ENCODE data around the gene SNX9.
"Not testable (repeated sequence)": the region's sequence is repeated elsewhere in the genome, so short reads cannot be mapped to it uniquely, and the experiment has no call there.

Gene SNX9

GRCh38 chr6:157795841-157796240 is 27.2 kb upstream of the SNX9 start:
- peaks cover 3% of the 10 kb centered on the region for H3K9me3 Mint-ChIP-seq
- no peaks in the 10 kb centered on the region for H3K27me3 Mint-ChIP-seq (ENCODE audit: low read depth)
- H3K4me1 Mint-ChIP-seq, result no peaks in the 10 kb centered on the region
- no peaks in the 10 kb centered on the region for H3K36me3 Mint-ChIP-seq (ENCODE audit: low read depth)
- H3K27ac Mint-ChIP-seq, result no peak overlapping the region
- H3K4me3 Mint-ChIP-seq, result no peak overlapping the region
- no peak for TF ChIP-seq CTCF (IDR thresholded peaks at IDR 0.05; ENCODE audit: unreplicated experiment in 3 of 3)

- H3K9me3 Mint-ChIP-seq, result peaks cover 3% of the 10 kb centered on the region
- H3K27me3 Mint-ChIP-seq (ENCODE audit: low read depth), result no peaks in the 10 kb centered on the region
- TF ChIP-seq CTCF (IDR thresholded peaks at IDR 0.05; ENCODE audit: unreplicated experiment in 3 of 3), result no peak
- H3K4me1 Mint-ChIP-seq, result no peaks in the 10 kb centered on the region
- H3K4me3 Mint-ChIP-seq, result no peak overlapping the region
- no peak overlapping the region for H3K27ac Mint-ChIP-seq
- H3K36me3 Mint-ChIP-seq (ENCODE audit: low read depth), result no peaks in the 10 kb centered on the region
These were observed 24.2 kb upstream of the SNX9 start for GRCh38 chr6:157798851-157799250.

- not testable (repeated sequence) for H3K9me3 Mint-ChIP-seq; H3K27ac Mint-ChIP-seq; H3K36me3 Mint-ChIP-seq (ENCODE audit: low read depth); H3K27me3 Mint-ChIP-seq (ENCODE audit: low read depth); H3K4me1 Mint-ChIP-seq; H3K4me3 Mint-ChIP-seq
These were observed 23.5 kb upstream of the SNX9 start for GRCh38 chr6:157799561-157799960.

GRCh38 chr6:157800420-157801237 is 22.4 kb upstream of the SNX9 start:
- Mint-ChIP-seq H3K4me3 (no peak overlapping the region), H3K4me1 (no peaks in the 10 kb centered on the region), H3K27ac (no peak overlapping the region), H3K27me3 (ENCODE audit: low read depth) (no peaks in the 10 kb centered on the region), H3K9me3 (no peaks in the 10 kb centered on the region), H3K36me3 (ENCODE audit: low read depth) (no peaks in the 10 kb centered on the region)
- TF ChIP-seq CTCF (IDR thresholded peaks at IDR 0.05; ENCODE audit: unreplicated experiment in 3 of 3), result no peak

GRCh38 chr6:157804448-157805327 is 18.4 kb upstream of the SNX9 start:
- Mint-ChIP-seq H3K36me3 (ENCODE audit: low read depth) (no peaks in the 10 kb centered on the region), H3K4me3 (no peak overlapping the region), H3K27me3 (ENCODE audit: low read depth) (peaks cover 3% of the 10 kb centered on the region), H3K27ac (no peak overlapping the region), H3K9me3 (peaks cover 5% of the 10 kb centered on the region), H3K4me1 (peaks cover 4% of the 10 kb centered on the region)
- no peak for TF ChIP-seq CTCF (IDR thresholded peaks at IDR 0.05; ENCODE audit: unreplicated experiment in 3 of 3)

- TF ChIP-seq CTCF (IDR thresholded peaks at IDR 0.05; ENCODE audit: unreplicated experiment in 3 of 3), result no peak
- H3K4me3 Mint-ChIP-seq, result no peak overlapping the region
- peaks cover 6% of the 10 kb centered on the region for H3K9me3 Mint-ChIP-seq
- no peak overlapping the region for H3K27ac Mint-ChIP-seq
- peaks cover 3% of the 10 kb centered on the region for H3K27me3 Mint-ChIP-seq (ENCODE audit: low read depth)
- H3K36me3 Mint-ChIP-seq (ENCODE audit: low read depth), result no peaks in the 10 kb centered on the region
- peaks cover 4% of the 10 kb centered on the region for H3K4me1 Mint-ChIP-seq
These were observed 16.8 kb upstream of the SNX9 start for GRCh38 chr6:157806131-157806855.

All from nephron (organoid).